Endodermal cell (in vitro differentiated cells): ENCODE results near the gene GJA3. TPM values are rescaled to one million over a fixed set of nuclear protein-coding genes. Genes with fewer than 3 reads are reported as not detected.

ENCODE experiments used
- DNase-seq: peaks from one replicate; pipeline ENCODE4 v3.0.0-alpha.2; 2017
- H3K27ac ChIP-seq: 2 replicates; pipeline ENCODE4 v1.5.1; 2013; ENCODE audit warnings: mild to moderate bottlenecking, low read depth, low read length, moderate library complexity
- H3K27me3 ChIP-seq: 2 replicates; pipeline ENCODE4 v1.6.1; 2013; ENCODE audit warnings: mild to moderate bottlenecking, low read length, moderate library complexity; ENCODE audit not compliant: insufficient read depth, control insufficient read depth, poor library complexity, severe bottlenecking
- H3K36me3 ChIP-seq: 2 replicates; pipeline ENCODE4 v1.7.0; 2013; ENCODE audit warnings: mild to moderate bottlenecking, low read length, moderate library complexity; ENCODE audit not compliant: control insufficient read depth, insufficient read depth
- H3K4me1 ChIP-seq: one replicate; pipeline ENCODE4 v1.7.0; 2013; ENCODE audit warnings: low read length; ENCODE audit not compliant: control insufficient read depth, insufficient read depth
- H3K4me3 ChIP-seq: 2 replicates; pipeline ENCODE4 v1.5.1; 2013; ENCODE audit warnings: mild to moderate bottlenecking, low read length, moderate library complexity
- H3K9ac ChIP-seq: 2 replicates; pipeline ENCODE4 v1.6.1; 2013; ENCODE audit warnings: mild to moderate bottlenecking, low read length, moderate library complexity; ENCODE audit not compliant: poor library complexity, severe bottlenecking; ENCODE audit errors: extremely low read depth
- H3K9me3 ChIP-seq: 2 replicates; pipeline ENCODE4 v1.6.1; 2013; ENCODE audit warnings: mild to moderate bottlenecking, low read length, moderate library complexity; ENCODE audit not compliant: control insufficient read depth
- H3K27ac Mint-ChIP-seq: 2 replicates; pipeline ENCODE4 v1.8.0; 2020; ENCODE audit warnings: mixed read lengths
- H3K27me3 Mint-ChIP-seq: 2 replicates; pipeline ENCODE4 v1.8.0; 2021; ENCODE audit warnings: mild to moderate bottlenecking, mixed read lengths; ENCODE audit not compliant: insufficient read depth
- H3K36me3 Mint-ChIP-seq: 2 replicates; pipeline ENCODE4 v1.8.0; 2020; ENCODE audit warnings: low read depth, mixed read lengths
- H3K4me1 Mint-ChIP-seq: 2 replicates; pipeline ENCODE4 v1.8.0; 2020; ENCODE audit warnings: mixed read lengths
- H3K4me3 Mint-ChIP-seq: 2 replicates; pipeline ENCODE4 v1.8.0; 2020; ENCODE audit warnings: mild to moderate bottlenecking, moderate library complexity, mixed read lengths
- H3K9me3 Mint-ChIP-seq: 2 replicates; pipeline ENCODE4 v1.8.0; 2020; ENCODE audit warnings: mild to moderate bottlenecking, mixed read lengths
- CTCF ChIP-seq: fragments of 200-600 bp; sonication (generic); conservative IDR thresholded peaks from 2 replicates; pipeline ENCODE4 v1.5.0; 2021; ENCODE audit warnings: antibody characterized with exemption, mild to moderate bottlenecking
- WGBS, 2 experiments: methylation state at CpG; one replicate each; pipeline versions ENCODE4 v1.1.5 to v1.1.7; 2013; ENCODE audit warnings: missing lambda C conversion rate in 2 of 2, mixed read lengths in 1 of 2; ENCODE audit not compliant: insufficient coverage in 1 of 2, insufficient read length in 1 of 2; 5-methylcytosine and 5-hydroxymethylcytosine counted together
- total RNA-seq, 2 donors: library from RNA; stranded (reverse); fragmentation: NEBNext Ultra II Directional in 1 of 2; extraction: Animal tissue kit (Norgen Biotek cat#: 25700) in 1 of 2; gene quantifications; 2 replicates in 1 of 2; 3 replicates in 1 of 2; pipeline ENCODE4 v1.2.1, GENCODE V29; 2021

GJA3 gene
- total RNA-seq, 2 donors from 2014 or later: 0.07 to 0.09 TPM

DNA sequence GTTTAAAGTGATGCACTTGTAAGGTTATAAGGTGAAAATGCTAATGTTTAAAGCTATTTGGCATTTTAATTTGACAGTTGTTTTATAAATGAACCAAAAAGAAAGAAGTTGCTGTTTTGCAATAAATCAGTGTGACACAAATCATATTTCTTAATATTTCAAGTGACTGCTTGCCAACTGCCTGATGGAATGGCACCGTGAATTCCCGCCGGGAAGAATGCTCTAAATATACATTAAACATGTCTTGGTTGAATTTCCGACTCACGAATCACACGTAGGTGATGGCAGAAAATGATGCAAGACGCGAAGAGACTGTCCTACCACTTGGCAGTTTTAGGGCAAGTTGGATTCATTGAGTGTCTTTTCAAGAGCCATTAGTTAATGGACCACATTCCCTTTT, 34.9 kb upstream of the GJA3 start:
- Histone ChIP-seq H3K4me1 (peaks cover 8% of the 10 kb centered on the region), H3K9me3 (no peaks in the 10 kb centered on the region), H3K9ac (no peak overlapping the region), H3K4me3 (no peak overlapping the region), H3K27ac (no peak overlapping the region), H3K36me3 (no peaks in the 10 kb centered on the region), H3K27me3 (peaks cover 65% of the 10 kb centered on the region)
- Mint-ChIP-seq H3K4me1 (peaks cover 19% of the 10 kb centered on the region), H3K27ac (no peak overlapping the region), H3K36me3 (no peaks in the 10 kb centered on the region), H3K27me3 (peaks cover 65% of the 10 kb centered on the region), H3K4me3 (no peak overlapping the region), H3K9me3 (peaks cover 5% of the 10 kb centered on the region)
- DNase-seq: no peak
- 85 to 88% methylated on average over 6 to 8 of the region's 8 CpGs for WGBS, 2 experiments
- no peak for TF ChIP-seq CTCF

DNA sequence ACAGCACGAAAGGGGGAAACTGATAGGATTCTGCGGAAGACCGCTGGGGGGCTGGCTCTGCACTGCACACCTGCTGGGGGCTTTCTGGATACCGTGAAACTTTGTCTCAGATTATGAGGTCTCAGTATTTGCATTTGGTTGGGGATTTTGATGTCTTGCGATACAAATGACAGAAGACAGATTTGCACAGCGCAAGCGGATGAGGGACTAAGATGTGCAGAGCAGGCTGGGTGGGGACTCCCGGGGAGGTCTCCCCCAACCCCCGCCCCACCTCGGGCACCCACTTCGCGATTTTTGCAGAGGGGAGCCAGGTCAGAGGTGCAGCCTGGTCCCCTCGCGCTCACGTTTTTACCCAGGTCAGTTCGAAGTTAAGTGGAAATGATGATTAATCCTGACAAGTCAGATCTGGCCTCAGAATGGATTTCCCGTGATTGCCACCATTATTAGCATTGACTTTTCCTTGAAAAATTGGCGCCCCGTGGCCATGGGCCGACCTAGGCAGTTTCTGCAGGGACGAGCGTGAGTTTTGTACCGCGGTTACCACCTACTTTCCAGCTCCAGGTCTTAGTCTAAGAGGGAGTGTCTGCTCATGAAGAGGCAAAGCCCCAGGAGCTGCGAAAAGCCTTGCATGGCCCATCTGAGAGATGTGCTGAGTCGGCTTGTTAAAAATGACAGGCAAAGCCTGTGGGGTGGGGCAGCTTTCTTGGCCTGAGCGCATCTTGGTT, 33.2 kb upstream of the GJA3 start:
- WGBS, 2 experiments: 16 to 17% methylated on average over 17 to 27 of the region's 27 CpGs
- peak overlapping the region; percentile 76 for H3K4me3 ChIP-seq
- no peaks in the 10 kb centered on the region for H3K9me3 Mint-ChIP-seq
- peak overlapping the region; percentile 49 for H3K4me3 Mint-ChIP-seq
- peaks cover 8% of the 10 kb centered on the region for H3K4me1 ChIP-seq
- TF ChIP-seq CTCF: no peak
- H3K27me3 Mint-ChIP-seq: peaks cover 82% of the 10 kb centered on the region
- H3K9ac ChIP-seq: no peak overlapping the region
- no peaks in the 10 kb centered on the region for H3K36me3 ChIP-seq
- H3K36me3 Mint-ChIP-seq: no peaks in the 10 kb centered on the region
- peaks cover 82% of the 10 kb centered on the region for H3K27me3 ChIP-seq
- no peak overlapping the region for H3K27ac ChIP-seq
- H3K4me1 Mint-ChIP-seq: peaks cover 19% of the 10 kb centered on the region
- DNase-seq: peak; percentile 62
- no peaks in the 10 kb centered on the region for H3K9me3 ChIP-seq
- no peak overlapping the region for H3K27ac Mint-ChIP-seq

- DNase-seq: peak; percentile 56
- no peak overlapping the region for H3K27ac ChIP-seq
- no peaks in the 10 kb centered on the region for H3K9me3 Mint-ChIP-seq
- no peaks in the 10 kb centered on the region for H3K9me3 ChIP-seq
- H3K4me3 ChIP-seq: peak overlapping the region; percentile 76
- peaks cover 89% of the 10 kb centered on the region for H3K27me3 ChIP-seq
- TF ChIP-seq CTCF: peak; percentile 17
- WGBS, 2 experiments: 1 to 3% methylated on average over 10 to 53 of the region's 53 CpGs
- peaks cover 19% of the 10 kb centered on the region for H3K4me1 Mint-ChIP-seq
- H3K36me3 ChIP-seq: no peaks in the 10 kb centered on the region
- H3K4me1 ChIP-seq: peaks cover 8% of the 10 kb centered on the region
- H3K27me3 Mint-ChIP-seq: peaks cover 89% of the 10 kb centered on the region
- H3K36me3 Mint-ChIP-seq: no peaks in the 10 kb centered on the region
- peak overlapping the region; percentile 49 for H3K4me3 Mint-ChIP-seq
- no peak overlapping the region for H3K27ac Mint-ChIP-seq
- no peak overlapping the region for H3K9ac ChIP-seq
These were observed 32.5 kb upstream of the GJA3 start for GRCh38 chr13:20193162-20193906.
